GM12875 (cell line): Measurements from ENCODE around the gene ZNF33A.
"Not testable (repeated sequence)": the region's sequence is repeated elsewhere in the genome, so short reads cannot be mapped to it uniquely, and the experiment has no call there.

Experiments
- H3K4me3 ChIP-seq: one replicate; pipeline ENCODE4 v1.5.1; 2011; ENCODE audit warnings: low read depth, low read length, control low read depth
- TF ChIP-seq, protein P1 (sequence below): IDR thresholded peaks from 2 replicates; pipeline ENCODE4 v1.5.1; 2011; ENCODE audit warnings: low read depth, mild to moderate bottlenecking, control low read depth, inconsistent platforms, low read length, moderate library complexity, borderline replicate concordance; ENCODE audit not compliant: insufficient read depth

Gene ZNF33A

GRCh38 chr10:38072552-38072951, 62.1 kb downstream of the ZNF33A start:
- TF ChIP-seq, protein P1, sequence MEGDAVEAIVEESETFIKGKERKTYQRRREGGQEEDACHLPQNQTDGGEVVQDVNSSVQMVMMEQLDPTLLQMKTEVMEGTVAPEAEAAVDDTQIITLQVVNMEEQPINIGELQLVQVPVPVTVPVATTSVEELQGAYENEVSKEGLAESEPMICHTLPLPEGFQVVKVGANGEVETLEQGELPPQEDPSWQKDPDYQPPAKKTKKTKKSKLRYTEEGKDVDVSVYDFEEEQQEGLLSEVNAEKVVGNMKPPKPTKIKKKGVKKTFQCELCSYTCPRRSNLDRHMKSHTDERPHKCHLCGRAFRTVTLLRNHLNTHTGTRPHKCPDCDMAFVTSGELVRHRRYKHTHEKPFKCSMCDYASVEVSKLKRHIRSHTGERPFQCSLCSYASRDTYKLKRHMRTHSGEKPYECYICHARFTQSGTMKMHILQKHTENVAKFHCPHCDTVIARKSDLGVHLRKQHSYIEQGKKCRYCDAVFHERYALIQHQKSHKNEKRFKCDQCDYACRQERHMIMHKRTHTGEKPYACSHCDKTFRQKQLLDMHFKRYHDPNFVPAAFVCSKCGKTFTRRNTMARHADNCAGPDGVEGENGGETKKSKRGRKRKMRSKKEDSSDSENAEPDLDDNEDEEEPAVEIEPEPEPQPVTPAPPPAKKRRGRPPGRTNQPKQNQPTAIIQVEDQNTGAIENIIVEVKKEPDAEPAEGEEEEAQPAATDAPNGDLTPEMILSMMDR = no peak
- no peak overlapping the region for H3K4me3 ChIP-seq

DNA sequence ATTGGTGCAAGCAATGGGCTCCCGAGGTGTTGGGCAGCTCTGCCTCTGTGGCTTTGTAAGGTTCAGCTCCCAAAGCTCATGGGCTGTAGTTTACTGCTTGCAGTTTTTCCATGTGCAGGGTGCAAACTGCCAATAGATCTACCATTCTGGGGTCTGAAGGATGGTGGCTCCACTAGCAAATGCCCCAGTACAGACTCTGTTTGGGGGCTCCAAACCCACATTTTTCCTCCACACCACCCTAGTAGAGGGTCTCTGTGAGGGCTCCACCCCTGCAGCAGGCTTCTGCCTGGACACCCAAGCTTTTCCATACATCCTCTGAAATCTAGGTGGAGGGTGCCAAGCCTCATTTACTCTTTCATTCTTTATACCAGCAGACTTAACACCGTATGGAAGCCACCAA, 66.2 kb downstream of the ZNF33A start:
- TF ChIP-seq, protein P1 = no peak
- H3K4me3 ChIP-seq = no peak overlapping the region

DNA sequence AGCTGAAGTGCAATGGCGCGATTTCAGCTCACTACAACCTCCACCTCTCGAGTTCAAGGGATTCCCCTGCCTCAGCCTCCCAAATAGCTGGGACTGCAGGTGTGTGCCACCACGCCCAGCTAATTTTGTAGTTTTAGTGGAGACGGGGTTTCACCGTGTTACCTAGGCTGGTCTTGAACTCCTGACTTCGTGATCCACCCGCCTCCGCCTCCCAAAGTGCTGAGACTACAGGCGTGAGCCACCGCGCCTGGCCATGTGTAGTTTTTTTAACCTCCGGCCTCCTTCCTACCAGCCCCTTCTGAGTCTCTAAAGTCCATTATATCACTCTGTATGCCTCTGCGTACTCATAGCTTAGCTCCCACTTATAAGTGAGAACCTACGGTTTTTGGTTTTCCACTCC, 82.8 kb downstream of the ZNF33A start:
- not testable (repeated sequence) for H3K4me3 ChIP-seq

- H3K4me3 ChIP-seq = peak overlapping the region; percentile 47
Observed at GRCh38 chr10:38093816-38094157, 83.3 kb downstream of the ZNF33A start.

GRCh38 chr10:38094158-38094926, 83.9 kb downstream of the ZNF33A start, which contains the start of gene ZNF37A:
Gene ZNF37A (plus strand): TSS chr10:38094337. CDS start chr10:38096618, 2,281 bp downstream.
- TF ChIP-seq, protein P1 = no peak

More at GRCh38 chr10:38093816-38094157, 83.3 kb downstream of the ZNF33A start:
- TF ChIP-seq, protein P1 = no peak

GRCh38 chr10:38094927-38095574, 84.6 kb downstream of the ZNF33A start:
- TF ChIP-seq, protein P1 = no peak
- peak overlapping the region; percentile 97 for H3K4me3 ChIP-seq

More at GRCh38 chr10:38094158-38094926, 83.9 kb downstream of the ZNF33A start, which contains the start of gene ZNF37A:
- peak within 1 kb of the TSS; percentile 97 for H3K4me3 ChIP-seq

DNA sequence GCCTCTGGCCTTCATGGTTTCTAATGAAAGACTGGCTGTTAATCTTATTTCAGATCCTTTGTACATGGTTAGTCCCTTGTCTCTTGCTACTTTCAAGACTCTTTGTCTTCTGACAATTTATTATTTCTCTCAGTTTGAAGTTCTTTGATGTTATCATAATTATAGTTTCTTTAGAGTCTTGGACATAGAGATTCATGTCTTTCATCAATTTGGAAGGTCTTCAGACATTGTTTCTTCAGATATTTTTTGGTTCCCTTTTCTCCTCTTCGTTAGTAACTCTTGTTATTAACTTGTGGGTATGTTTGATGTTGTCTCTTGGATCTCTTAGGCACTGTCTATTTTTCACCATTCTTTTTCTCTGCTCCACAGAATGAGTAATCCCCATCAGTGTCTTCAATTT, 92.4 kb downstream of the ZNF33A start:
- H3K4me3 ChIP-seq = no peak overlapping the region
- TF ChIP-seq, protein P1 = no peak
